HCT116 (cell line): ENCODE data around the gene ZNF579. TPM values are rescaled to one million over a fixed set of nuclear protein-coding genes. Genes with fewer than 3 reads are reported as not detected.

Experiments
- ATAC-seq: fragments of 200-7000 bp; cut with Tn5 transposase; 2 replicates; pipeline ENCODE4 v1.9.1; 2020; ENCODE audit warnings: mild to moderate bottlenecking, moderate library complexity
- BruUV-seq: library from RNA; stranded (reverse); fragments of 400-500 nt; replicated peaks from 2 replicates; lab custom pipeline; 2021; lab: Mats Ljungman, UMichigan
- CTCF ChIA-PET: fragments of 300-600 bp; sonication (Branson Sonifier 250); formaldehyde crosslinking; loops from one replicate; lab custom pipeline; 2021; ENCODE audit warnings: antibody characterized with exemption; lab: Charles Lee
- POLR2A ChIA-PET: fragments of 300-600, 350-600 bp; sonication (Branson Sonifier 250); formaldehyde crosslinking; loops from one replicate; lab custom pipeline; 2021; ENCODE audit warnings: antibody characterized with exemption; lab: Charles Lee
- RAD21 ChIA-PET, 2 experiments: fragments of 300-600 bp; sonication (Branson Sonifier 250); formaldehyde crosslinking; loops; one replicate each; lab custom pipeline; 2023; ENCODE audit warnings: low total read pairs in 2 of 2; ENCODE audit not compliant: uncharacterized antibody in 2 of 2, unreplicated experiment in 2 of 2, low non-redundant PET in 1 of 2; lab: Charles Lee
- DNase-seq: peaks from one replicate; pipeline ENCODE4 v3.0.0-alpha.2; 2010; ENCODE audit warnings: low read depth, low spot score
- H2AFZ ChIP-seq: fragments of 200-600 bp; shearing (Covaris generic), sonication (generic); 2 replicates; pipeline ENCODE4 v1.6.1; 2017; ENCODE audit warnings: low read depth, mixed run types, mixed read lengths, antibody characterized with exemption, low read length; ENCODE audit not compliant: poor library complexity, severe bottlenecking
- H3K27ac ChIP-seq: 2 replicates; pipeline ENCODE4 v1.5.1; 2012; ENCODE audit warnings: low read depth, low read length
- H3K27me3 ChIP-seq: fragments of 200-600 bp; sonication (generic); 2 replicates; pipeline ENCODE4 v1.6.1; 2016; ENCODE audit warnings: mixed run types, low read length, mixed read lengths; ENCODE audit not compliant: insufficient read depth
- H3K36me3 ChIP-seq, 2 experiments: fragments of 200-500 bp in 1 of 2; fragments of 200-600 bp in 1 of 2; sonication (Bioruptor generic) in 1 of 2; sonication (generic) in 1 of 2; 2 replicates each; pipeline versions ENCODE4 v1.5.1 to v1.6.1; 2014 to 2016; ENCODE audit warnings: low read length in 2 of 2, inconsistent platforms in 1 of 2, mixed read lengths in 1 of 2, mixed run types in 1 of 2; ENCODE audit not compliant: insufficient read depth in 2 of 2, control insufficient read depth in 1 of 2
- H3K4me1 ChIP-seq, 2 experiments: fragments of 200-600 bp in 1 of 2; sonication (generic) in 1 of 2; 2 replicates each; pipeline versions ENCODE4 v1.5.1 to v1.6.1; 2012 to 2017; ENCODE audit warnings: low read length in 2 of 2, inconsistent platforms in 1 of 2, mild to moderate bottlenecking in 1 of 2, mixed read lengths in 1 of 2, mixed run types in 1 of 2, moderate library complexity in 1 of 2; ENCODE audit not compliant: insufficient read depth in 2 of 2, control insufficient read depth in 1 of 2
- H3K4me2 ChIP-seq: fragments of 200-600 bp; sonication (generic); 2 replicates; pipeline ENCODE4 v1.6.1; 2017; ENCODE audit warnings: mixed run types, low read length, mixed read lengths
- H3K4me3 ChIP-seq, 2 experiments: fragments of 200-600 bp in 1 of 2; sonication (generic) in 1 of 2; replicated peaks in 1 of 2; 2 replicates each; pipeline ENCODE4 v1.5.1; 2011 to 2016; ENCODE audit warnings: low read length in 2 of 2, control low read depth in 1 of 2, low read depth in 1 of 2, mild to moderate bottlenecking in 1 of 2, mixed read lengths in 1 of 2, mixed run types in 1 of 2
- H3K79me2 ChIP-seq: fragments of 200-600 bp; sonication (generic); 2 replicates; pipeline ENCODE4 v1.6.1; 2017; ENCODE audit warnings: mild to moderate bottlenecking, mixed run types, low read length, moderate library complexity, mixed read lengths; ENCODE audit not compliant: insufficient read depth
- H3K9ac ChIP-seq: fragments of 200-600 bp; sonication (generic); 2 replicates; pipeline ENCODE4 v1.6.1; 2016; ENCODE audit warnings: low read length, mixed read lengths
- H3K9me2 ChIP-seq: fragments of 200-600 bp; sonication (generic), shearing (Covaris generic); 2 replicates; pipeline ENCODE4 v1.6.1; 2017; ENCODE audit warnings: mixed run types, mild to moderate bottlenecking, moderate library complexity; ENCODE audit not compliant: insufficient read depth
- H3K9me3 ChIP-seq, 2 experiments: fragments of 200-500 bp in 1 of 2; fragments of 200-600 bp in 1 of 2; sonication (Bioruptor generic) in 1 of 2; sonication (generic) in 1 of 2; 2 replicates each; pipeline ENCODE4 v1.6.1; 2014 to 2017; ENCODE audit warnings: low read length in 2 of 2, mixed read lengths in 2 of 2, inconsistent platforms in 1 of 2, low read depth in 1 of 2, mild to moderate bottlenecking in 1 of 2, mixed run types in 1 of 2, moderate library complexity in 1 of 2; ENCODE audit not compliant: control insufficient read depth in 1 of 2, insufficient read depth in 1 of 2
- H4K20me1 ChIP-seq: fragments of 200-600 bp; sonication (generic), shearing (Covaris generic); 2 replicates; pipeline ENCODE4 v1.6.1; 2017; ENCODE audit warnings: mixed run types, mild to moderate bottlenecking, moderate library complexity; ENCODE audit not compliant: insufficient read depth
- CTCF ChIP-seq, 3 experiments: fragments of 200-600 bp in 1 of 3; sonication (generic) in 1 of 3; IDR thresholded peaks in 2 of 3; conservative IDR thresholded peaks in 1 of 3; 2 replicates each; pipeline ENCODE4 v1.5.1; 2012 to 2017; ENCODE audit warnings: low read depth in 2 of 3, low read length in 2 of 3, antibody characterized with exemption in 1 of 3, borderline replicate concordance in 1 of 3, control low read depth in 1 of 3, mild to moderate bottlenecking in 1 of 3, mixed read lengths in 1 of 3, mixed run types in 1 of 3, moderate library complexity in 1 of 3; ENCODE audit not compliant: insufficient read depth in 1 of 3
- EGR1 ChIP-seq: IDR thresholded peaks from 2 replicates; pipeline ENCODE4 v1.6.1; 2012; ENCODE audit warnings: low read depth
- ELF1 ChIP-seq: IDR thresholded peaks from 2 replicates; pipeline ENCODE4 v1.6.1; 2012; ENCODE audit warnings: low read depth, borderline replicate concordance
- EZH2phosphoT487 ChIP-seq: fragments of 200-600 bp; IDR thresholded peaks from 2 replicates; pipeline ENCODE4 v1.6.1; 2018; ENCODE audit warnings: antibody characterized with exemption, borderline replicate concordance
- FOSL1 ChIP-seq: IDR thresholded peaks from 2 replicates; pipeline ENCODE4 v1.6.1; 2012; ENCODE audit warnings: low read depth
- JUND ChIP-seq: IDR thresholded peaks from 2 replicates; pipeline ENCODE4 v1.6.1; 2012
- MAX ChIP-seq: IDR thresholded peaks from 2 replicates; pipeline ENCODE4 v1.6.1; 2012
- POLR2A ChIP-seq: IDR thresholded peaks from 2 replicates; pipeline ENCODE4 v1.7.0; 2011; ENCODE audit warnings: borderline replicate concordance; ENCODE audit not compliant: insufficient read depth, insufficient read length; ENCODE audit errors: extremely low read depth
- POLR2AphosphoS5 ChIP-seq: IDR thresholded peaks from 2 replicates; pipeline ENCODE4 v1.6.1; 2011; ENCODE audit warnings: mild to moderate bottlenecking, low read depth, low read length, moderate library complexity
- SIN3A ChIP-seq: IDR thresholded peaks from 2 replicates; pipeline ENCODE4 v1.6.1; 2012; ENCODE audit warnings: low read depth
- SRF ChIP-seq: IDR thresholded peaks from 2 replicates; pipeline ENCODE4 v1.6.1; 2012; ENCODE audit warnings: low read depth
- YY1 ChIP-seq: IDR thresholded peaks from 2 replicates; pipeline ENCODE4 v1.6.1; 2011; ENCODE audit warnings: low read length, low read depth, moderate library complexity, mild to moderate bottlenecking; ENCODE audit not compliant: insufficient replicate concordance; ENCODE audit errors: extremely low read depth
- ZBTB33 ChIP-seq: IDR thresholded peaks from 2 replicates; pipeline ENCODE4 v1.6.1; 2011; ENCODE audit warnings: mild to moderate bottlenecking, low read length, moderate library complexity; ENCODE audit not compliant: insufficient replicate concordance; ENCODE audit errors: extremely low read depth
- ZNF274 ChIP-seq: fragments of 200-500 bp; sonication (Bioruptor generic); IDR thresholded peaks from 2 replicates; pipeline ENCODE4 v1.6.1; 2014; ENCODE audit warnings: mild to moderate bottlenecking, low read depth, low read length, inconsistent platforms
- intact Hi-C: fragments of 100-400 bp; cut with micrococcal nuclease; formaldehyde crosslinking; loops from 2 replicates; pipeline ENCODE4 v1.10.0; 2022
- total RNA-seq: library from RNA; stranded (reverse); gene quantifications from one replicate; pipeline ENCODE4 v1.2.1, GENCODE V29; 2021; ENCODE audit not compliant: unreplicated experiment

Gene ZNF579
- total RNA-seq, 1 experiment from 2014 or later = 24.1 TPM

GRCh38 chr19:55550321-55550650 lies 30.4 kb downstream of the ZNF579 start:
- H3K9ac ChIP-seq = peak overlapping the region; percentile 67
- H4K20me1 ChIP-seq = no peaks in the 10 kb centered on the region
- no peaks in the 10 kb centered on the region for H3K9me2 ChIP-seq
- no peaks in the 10 kb centered on the region for H3K27me3 ChIP-seq
- H3K4me1 ChIP-seq = peaks cover 44 to 75% of the 10 kb centered on the region in 2 experiments
- ChIA-PET POLR2A (interaction anchor here (1.5 to 2.1 kb wide), 2 partner anchors 49 to 83 kb away, joined by 3 to 9 read pairs; partner anchors contain the start of gene FIZ1), RAD21 (no interaction called here), CTCF (interaction anchor here (1.2 to 1.3 kb wide), 2 partner anchors 56 to 83 kb away, joined by 3 to 8 read pairs; partner anchors contain the start of gene ZNF865)
- ATAC-seq (peak; percentile 3), DNase-seq (no peak)
- H3K9me3 ChIP-seq = no peaks in the 10 kb centered on the region
- TF ChIP-seq JUND (0 out of 2 replicates have a peak, but pooled peaks have one; percentile 7), ZNF274 (no peak)
- no TSS peak for BruUV-seq
- no peaks in the 10 kb centered on the region for H3K79me2 ChIP-seq
- H3K4me3 ChIP-seq = peak overlapping the region; percentile 44 to 59
- peak overlapping the region; percentile 74 for H2AFZ ChIP-seq
- intact Hi-C loops = no loop called here
- H3K4me2 ChIP-seq = peak overlapping the region; percentile 86
- H3K27ac ChIP-seq = peak overlapping the region; percentile 91
- no peaks in the 10 kb centered on the region for H3K36me3 ChIP-seq

GRCh38 chr19:55549500-55550320 lies 30.9 kb downstream of the ZNF579 start:
- Histone ChIP-seq H3K4me1 (peaks cover 48 to 80% of the 10 kb centered on the region in 2 experiments), H4K20me1 (no peaks in the 10 kb centered on the region), H3K4me3 (peak overlapping the region; percentile 44 to 59), H3K4me2 (peak overlapping the region; percentile 86), H3K27ac (peak overlapping the region; percentile 91), H2AFZ (peak overlapping the region; percentile 86), H3K9ac (peak overlapping the region; percentile 67), H3K36me3 (no peaks in the 10 kb centered on the region), H3K79me2 (no peaks in the 10 kb centered on the region), H3K27me3 (no peaks in the 10 kb centered on the region), H3K9me2 (no peaks in the 10 kb centered on the region), H3K9me3 (no peaks in the 10 kb centered on the region)
- CTCF ChIA-PET = interaction anchor here (0.5 to 1.3 kb wide), 3 partner anchors 56 to 104 kb away, joined by 3 to 8 read pairs (median 3); partner anchors contain the start of gene ZNF865
- RAD21 ChIA-PET = no interaction called here
- DNase-seq = peak; percentile 34
- intact Hi-C loops = loop anchor here (5.0 kb wide), 1 partner anchor 38 kb away; no protein-coding TSS in a partner anchor
- POLR2A ChIA-PET = interaction anchor here (0.6 to 2.1 kb wide), 4 partner anchors 50 to 105 kb away, joined by 3 to 9 read pairs (median 4); partner anchors contain the start of genes FIZ1 and U2AF2
- no TSS peak for BruUV-seq
- peak; percentile 68 for ATAC-seq
- TF ChIP-seq ZBTB33 (no peak), MAX (no peak; the same call in 1 of the 2 replicates), FOSL1 (peak; percentile 72), SRF (no peak), EGR1 (0 out of 2 replicates have a peak, but pooled peaks have one; percentile 43), JUND (no peak; the same call in 1 of the 2 replicates), ELF1 (no peak), YY1 (no peak), SIN3A (no peak), POLR2AphosphoS5 (no peak; the same call in 1 of the 2 replicates), POLR2A (no peak), CTCF (IDR thresholded peaks at IDR 0.05 in 2 of 3, conservative IDR thresholded peaks at IDR 0.05 in 1 of 3; ENCODE audit: borderline replicate concordance in 1 of 3, insufficient read depth in 1 of 3, low read depth in 2 of 3, low read length in 2 of 3) (peak in 2 of 3 experiments; percentile 19 to 27; a peak in 3 of 6 replicates), EZH2phosphoT487 (no peak)
